Vagina (tissue), 2 donors: Measurements from ENCODE around the gene HEATR5B.

Experiments used
- POLR2AphosphoS5 ChIP-seq, 2 donors: sonication (generic); formaldehyde crosslinking; IDR thresholded peaks; one replicate each; pipeline ENCODE4 v1.9.0; 2017; ENCODE audit warnings: antibody characterized with exemption in 2 of 2, mild to moderate bottlenecking in 2 of 2, low read depth in 1 of 2; ENCODE audit not compliant: insufficient read depth in 1 of 2
- TF ChIP-seq, protein P1 (sequence below), 3 experiments: fragments of 450-650 bp in 2 of 3; fragments of 200-600 bp in 1 of 3; sonication (generic) in 1 of 3; IDR thresholded peaks; one replicate each; pipeline ENCODE4 v1.5.1; 2017 to 2019; ENCODE audit warnings: antibody characterized with exemption in 3 of 3, mild to moderate bottlenecking in 2 of 3, moderate library complexity in 2 of 3

DNA sequence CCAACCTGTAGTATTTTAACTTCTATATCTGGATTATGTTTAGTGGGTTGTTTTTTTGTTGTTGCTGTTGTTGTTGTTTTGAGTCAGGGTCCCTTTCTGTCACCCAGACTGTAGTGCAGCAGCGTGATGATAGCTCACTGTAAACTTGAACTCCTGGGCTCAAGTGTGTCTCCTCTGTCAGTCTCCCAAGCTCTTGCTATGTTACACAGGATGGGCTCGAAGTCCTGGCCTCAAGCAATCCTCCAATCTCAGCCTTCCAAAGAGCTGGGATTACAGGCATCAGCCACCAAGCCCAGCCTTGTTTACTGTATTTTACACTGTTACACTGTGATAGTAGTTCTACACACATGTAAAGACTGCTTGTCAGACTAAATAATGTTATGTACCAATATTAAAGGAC, 108.1 kb downstream of the HEATR5B start:
- TF ChIP-seq, protein P1, sequence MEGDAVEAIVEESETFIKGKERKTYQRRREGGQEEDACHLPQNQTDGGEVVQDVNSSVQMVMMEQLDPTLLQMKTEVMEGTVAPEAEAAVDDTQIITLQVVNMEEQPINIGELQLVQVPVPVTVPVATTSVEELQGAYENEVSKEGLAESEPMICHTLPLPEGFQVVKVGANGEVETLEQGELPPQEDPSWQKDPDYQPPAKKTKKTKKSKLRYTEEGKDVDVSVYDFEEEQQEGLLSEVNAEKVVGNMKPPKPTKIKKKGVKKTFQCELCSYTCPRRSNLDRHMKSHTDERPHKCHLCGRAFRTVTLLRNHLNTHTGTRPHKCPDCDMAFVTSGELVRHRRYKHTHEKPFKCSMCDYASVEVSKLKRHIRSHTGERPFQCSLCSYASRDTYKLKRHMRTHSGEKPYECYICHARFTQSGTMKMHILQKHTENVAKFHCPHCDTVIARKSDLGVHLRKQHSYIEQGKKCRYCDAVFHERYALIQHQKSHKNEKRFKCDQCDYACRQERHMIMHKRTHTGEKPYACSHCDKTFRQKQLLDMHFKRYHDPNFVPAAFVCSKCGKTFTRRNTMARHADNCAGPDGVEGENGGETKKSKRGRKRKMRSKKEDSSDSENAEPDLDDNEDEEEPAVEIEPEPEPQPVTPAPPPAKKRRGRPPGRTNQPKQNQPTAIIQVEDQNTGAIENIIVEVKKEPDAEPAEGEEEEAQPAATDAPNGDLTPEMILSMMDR (IDR thresholded peaks at IDR 0.05) = no peak
- no peak for TF ChIP-seq POLR2AphosphoS5 (IDR thresholded peaks at IDR 0.05; ENCODE audit: insufficient read depth in 1 of 2, low read depth in 1 of 2)
